NK-92 (cell line): ENCODE data around the gene PUSL1.

ENCODE experiments used
- DNase-seq: peaks from one replicate; lab custom pipeline; 2025; ENCODE audit not compliant: unreplicated experiment; lab: John Stamatoyannopoulos, UW

PUSL1 gene

DNA sequence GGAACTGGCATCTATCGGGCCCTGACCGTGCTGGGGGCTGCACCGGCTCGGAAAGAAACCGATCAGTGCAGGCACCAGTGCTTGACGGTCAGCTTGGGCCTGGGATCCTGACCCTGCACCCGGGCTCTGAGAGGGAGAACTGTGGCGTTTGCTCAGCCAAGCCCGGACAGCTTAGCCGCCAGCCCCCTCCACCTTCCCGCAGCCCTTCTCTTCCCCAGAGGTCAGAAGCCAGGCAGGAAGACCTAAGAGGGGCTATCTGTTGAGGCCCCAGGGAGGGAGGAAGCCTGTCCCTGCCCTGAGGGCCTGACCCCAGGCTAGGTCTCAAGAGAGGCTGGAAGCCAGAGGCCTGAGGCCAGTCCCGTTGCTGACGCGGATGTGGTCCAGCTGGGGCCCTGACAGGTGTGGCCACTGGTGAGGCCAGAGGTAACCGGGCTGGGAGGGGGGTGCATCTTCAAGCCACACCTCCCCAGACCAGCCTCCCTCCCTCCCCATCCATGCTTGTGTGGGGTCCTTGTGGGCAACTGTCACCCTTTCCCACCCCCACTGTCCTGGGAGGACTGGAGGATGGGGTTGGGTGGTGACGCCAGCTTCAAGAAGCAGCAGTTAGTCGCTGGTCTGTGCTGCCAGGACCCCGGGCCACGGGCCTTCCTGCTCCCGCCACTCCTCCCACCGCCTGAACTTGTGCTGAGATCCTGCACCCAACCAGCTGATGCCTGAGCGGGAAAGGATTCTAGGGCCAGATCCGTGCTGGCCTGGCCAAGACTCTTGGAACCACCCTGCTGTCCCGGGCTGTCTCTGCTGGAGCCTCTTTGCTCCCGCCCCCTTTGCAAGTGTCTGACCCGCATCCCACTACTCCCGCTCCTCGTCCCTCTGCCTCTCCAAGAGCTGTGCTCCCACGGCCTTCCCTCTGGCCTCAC, 43.4 kb downstream of the PUSL1 start:
- DNase-seq, result no peak

DNA sequence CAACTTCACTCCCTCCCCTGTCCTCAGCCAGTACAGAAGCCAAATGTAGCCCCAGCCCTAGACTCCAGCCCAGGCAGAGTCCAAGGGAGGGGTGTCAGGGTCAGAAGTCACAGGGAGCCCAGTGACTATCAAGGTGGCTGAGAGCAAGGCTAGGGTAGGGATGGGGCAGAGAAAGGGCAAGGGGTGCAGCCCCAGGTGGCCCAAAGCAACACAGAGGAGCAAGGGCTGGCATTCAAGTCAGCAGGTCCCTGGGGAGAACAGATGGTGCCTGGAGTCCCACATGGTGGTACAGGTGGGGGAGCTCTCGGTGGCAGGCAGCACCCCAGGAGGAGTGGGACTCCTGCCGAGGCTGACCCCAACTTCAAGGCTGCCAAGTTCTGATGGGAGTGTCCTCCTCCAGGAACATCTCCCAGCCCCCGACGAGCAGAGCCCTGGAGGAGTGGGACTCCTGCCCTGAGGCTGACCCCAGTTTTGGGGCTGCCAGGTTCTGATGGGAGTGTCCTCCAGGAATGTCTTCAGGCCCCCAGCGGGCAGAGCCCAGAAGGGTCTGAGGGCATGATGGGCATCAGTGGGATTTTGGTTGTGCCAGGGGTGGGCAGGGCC, 44.5 kb downstream of the PUSL1 start:
- DNase-seq, result no peak

DNA sequence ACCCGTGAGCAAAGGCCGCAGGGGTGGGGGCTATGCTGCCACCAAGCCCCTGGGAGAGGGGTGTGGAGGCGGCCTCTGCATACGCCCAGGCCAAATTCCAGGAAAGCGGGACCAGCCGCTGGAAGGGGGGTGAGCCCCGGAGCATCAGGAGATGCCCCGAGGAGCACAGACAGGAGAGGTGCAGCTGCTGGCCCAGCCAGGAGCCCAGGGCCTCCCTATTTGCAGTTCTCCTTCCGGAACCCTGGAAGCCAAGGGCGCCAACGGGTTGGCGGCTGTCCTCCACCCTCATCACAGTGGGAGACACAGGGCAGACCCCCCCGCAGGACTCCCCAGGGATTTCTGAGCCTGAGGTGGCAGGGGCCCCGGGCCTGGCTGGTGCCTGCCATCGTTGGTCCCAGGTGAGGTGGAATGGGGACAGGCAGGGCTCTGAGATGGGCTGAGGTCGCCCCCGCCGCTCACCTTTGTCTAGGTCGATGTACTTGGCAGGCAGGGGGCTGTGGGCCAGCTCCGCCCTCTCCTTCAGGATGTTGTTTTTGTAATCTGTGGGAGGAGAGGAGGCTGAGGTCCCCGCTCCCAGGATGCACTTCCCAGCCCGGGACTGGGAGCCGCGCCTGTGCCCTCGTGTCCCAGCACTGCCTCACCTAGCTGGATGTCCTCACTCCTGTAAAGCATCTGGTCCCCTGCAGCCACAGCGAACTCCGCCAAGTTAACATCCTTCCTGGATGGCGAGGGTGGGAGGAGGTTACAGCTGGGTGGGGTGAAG, 45.2 kb downstream of the PUSL1 start:
- no peak for DNase-seq

DNA sequence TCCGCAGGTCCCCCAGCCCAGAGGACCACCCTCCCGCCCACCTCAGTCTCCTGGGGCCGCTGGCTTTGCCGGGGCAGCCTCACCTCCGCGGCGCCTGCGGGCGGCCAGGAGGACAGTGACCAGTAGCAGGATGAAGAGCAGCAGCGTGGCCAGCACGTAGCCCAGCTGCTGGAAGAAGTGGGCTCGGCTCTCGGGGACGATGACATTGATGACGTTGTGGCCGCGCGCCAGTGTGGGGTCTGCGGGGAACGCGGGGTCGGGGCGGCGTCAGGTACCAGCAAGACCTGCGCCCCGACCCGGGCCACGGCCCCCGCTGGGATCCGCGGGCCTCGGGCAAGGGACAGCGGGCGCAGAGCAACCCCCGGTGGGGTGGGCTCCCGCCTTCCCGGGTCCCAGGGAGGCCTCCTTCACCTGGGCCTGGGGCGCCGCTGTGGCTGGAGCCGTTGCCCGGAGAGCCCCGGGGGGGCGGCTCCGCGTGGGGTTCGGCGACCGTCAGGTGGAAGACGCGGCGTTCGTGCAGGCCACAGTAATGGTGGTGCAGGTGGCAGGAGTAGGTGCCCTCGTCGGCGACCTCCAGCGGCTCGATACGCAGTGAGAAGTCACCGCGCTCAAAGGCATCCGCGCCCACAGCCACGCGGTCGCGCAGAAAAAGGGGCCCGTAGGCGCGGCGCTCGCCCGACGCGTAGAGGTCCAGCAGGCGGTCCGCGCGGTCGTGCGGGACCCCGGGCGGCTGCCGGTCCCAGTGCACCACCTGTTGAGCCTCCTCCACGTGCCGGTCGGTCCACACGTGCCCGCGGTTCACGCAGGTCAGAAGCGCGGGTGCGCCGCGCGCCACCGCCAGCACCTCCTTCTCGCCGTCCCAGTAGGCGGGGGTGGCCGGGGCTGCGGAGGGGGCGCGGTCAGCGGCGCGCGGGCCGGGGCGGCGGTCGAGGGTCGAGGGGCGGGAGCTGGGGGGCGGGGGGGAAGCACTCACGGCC, 46.2 kb downstream of the PUSL1 start:
- no peak for DNase-seq

DNA sequence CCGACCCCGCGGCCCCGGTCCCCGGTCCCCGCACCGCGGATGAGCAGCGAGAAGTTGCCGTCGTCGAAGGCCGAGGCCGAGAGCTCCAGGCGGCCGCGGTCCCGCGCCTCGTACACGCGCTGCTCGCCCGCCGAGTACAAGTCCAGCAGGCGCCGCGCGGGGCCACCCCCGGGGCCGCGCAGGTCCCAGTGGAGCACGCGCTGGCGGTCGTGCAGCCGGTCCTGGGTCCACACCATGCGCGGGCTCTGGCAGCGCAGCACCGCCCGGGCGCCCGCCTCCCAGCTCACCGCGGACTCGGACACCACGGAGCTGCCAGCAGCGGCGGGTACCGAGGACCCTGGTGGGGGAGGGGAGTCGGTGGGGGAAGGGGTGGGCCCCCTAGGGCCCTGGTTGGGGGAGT, 47.0 kb downstream of the PUSL1 start:
- no peak for DNase-seq

DNA sequence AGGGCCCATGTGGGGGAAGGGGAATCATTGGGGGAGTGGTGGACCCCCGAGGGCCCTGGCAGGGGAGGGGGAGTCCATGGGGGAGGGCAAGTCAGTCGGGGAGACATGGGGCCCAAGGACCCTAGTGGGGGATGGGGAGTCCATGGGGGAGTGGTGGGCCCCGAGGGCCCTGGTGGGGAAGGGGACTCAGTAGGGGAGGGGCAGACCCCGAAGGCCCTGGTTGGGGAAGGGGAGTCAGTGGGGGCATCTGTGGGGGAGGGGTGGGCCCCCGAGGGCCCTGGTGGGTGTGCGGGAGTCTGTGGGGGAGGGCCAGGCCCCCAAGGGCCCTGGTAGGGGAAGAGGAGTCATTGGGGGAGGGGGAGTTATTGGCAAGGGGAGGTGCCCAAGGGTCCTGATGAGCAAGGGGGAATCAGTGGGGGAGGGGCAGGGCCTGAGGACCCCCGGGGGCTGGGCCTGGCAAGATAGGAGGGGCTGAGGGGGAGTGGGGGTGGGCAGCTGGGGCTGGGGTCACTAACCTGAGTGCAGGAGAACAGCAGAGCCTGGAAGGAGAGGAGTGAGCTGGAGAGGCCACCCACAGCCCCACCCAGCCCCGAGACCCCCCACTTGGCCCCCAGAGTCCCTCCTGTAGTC, 47.9 kb downstream of the PUSL1 start:
- DNase-seq, result no peak

DNA sequence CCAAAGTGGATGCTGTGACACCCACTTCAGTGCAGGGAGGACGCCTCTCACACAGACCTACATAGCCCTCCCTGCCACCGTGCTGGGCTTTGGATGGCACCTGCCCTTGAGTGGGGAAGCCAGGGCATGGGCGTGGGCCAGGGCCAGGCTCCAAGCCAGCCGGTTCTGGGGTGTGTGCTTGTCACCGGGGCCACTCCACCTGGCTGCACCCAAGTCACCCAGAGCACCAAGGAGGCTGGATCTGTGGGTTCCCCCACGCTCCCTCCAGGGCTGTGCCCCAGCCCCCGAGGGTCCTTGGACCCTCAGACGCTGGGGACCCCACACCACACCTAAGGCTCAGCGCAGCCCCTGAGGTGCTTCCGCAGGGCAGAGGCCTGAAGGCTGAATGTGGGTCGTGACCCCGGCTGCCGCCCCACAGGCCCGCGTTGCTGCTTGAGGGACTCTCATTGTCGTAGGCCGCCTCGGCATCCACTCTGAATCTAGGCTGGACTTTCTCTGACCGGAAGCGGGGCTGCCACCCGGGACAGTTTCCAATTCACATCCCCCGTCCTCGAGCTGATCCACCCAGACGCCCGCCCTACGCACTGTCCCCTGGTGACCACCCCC, 48.5 kb downstream of the PUSL1 start:
- no peak for DNase-seq

DNA sequence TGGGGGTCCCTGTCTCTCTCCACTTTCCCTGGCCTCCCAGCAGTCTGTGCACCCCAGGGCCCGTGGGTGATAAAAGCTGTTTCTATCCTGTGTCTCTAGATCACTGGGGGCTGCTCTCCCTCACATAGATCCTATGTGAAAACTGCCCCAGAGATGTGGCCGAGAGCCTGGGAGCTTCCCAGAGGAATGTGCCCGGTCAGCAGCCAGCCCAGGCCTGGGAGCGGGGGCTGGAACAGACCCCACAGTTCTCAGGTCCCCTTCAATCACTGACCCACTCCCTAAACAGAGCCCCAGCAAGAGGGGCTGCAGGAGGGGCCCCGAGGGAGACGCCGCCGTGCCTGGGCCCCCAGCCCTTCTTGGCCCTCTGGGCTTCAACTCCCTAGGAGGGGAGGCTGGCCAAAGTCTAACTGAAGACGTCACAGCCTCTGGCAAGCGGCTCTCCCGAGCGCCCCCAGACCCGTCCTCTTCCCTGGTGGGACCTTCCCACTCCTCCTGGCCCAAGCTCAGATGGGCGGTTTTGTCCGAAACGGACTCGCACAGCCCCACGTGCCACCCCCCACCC, 49.6 kb downstream of the PUSL1 start:
- DNase-seq, result no peak

DNA sequence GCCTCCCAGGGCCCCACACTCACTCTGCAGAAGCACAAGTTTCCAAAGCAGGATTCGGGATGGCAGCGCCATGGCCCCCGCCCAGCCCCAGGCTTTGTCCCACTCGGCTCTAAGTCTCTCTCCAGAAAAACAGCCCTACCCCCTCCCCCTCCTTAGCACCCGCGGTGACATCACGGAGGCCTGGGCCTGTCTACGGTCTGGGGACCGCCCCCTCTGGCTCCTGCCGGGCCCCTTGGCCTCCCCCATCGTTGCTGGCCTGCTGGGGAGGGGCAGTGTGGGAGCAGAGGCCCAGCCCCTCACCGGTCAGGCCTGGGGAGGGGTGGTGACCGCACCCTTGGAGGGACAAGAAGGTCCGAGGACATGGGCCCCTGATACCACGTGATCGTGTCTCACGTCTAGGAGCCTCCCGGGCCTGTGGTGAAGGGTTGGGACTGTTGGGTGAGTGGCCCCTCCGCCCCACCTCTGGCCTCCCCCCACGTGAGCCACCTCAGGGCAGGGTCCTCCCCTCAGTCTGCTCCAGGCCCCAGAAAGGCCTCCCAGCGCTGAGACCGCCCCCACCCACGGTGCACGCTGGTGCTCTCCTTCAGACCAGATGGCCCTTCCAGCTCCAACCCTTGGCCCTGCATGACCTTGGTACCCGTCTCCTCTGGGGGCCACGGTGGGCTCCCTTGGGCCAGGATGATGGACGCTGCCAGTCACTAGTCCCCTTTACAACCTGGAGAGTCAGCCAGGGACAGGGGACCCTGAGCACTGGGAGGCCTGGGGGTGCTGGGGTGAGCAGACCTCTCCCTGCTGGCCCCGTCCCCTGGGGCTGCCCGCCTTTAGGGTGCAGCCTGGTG, 50.3 kb downstream of the PUSL1 start, which contains the start of gene MXRA8:
Gene MXRA8, minus strand, starts transcription at position 123 of the 839 bp plus-strand sequence. Its CDS starts 51 bp downstream, at position 72.
- DNase-seq, result no peak

DNA sequence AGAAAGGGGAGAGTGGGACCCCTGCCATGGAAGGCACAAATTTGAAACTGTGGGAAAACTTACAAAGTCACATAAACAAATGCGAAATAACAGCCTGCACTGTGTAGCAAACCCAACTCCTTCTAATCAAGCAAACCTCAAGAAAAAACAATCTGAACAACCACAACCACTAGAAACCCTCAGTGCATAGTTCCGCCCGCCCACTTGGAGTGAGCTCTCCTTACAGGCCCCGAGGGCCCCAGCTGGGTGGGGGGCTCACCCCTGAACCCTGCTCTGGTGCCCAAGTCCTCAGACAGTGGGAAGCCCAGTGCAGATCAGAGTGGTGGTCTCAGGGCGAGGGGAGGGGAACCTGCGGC, 50.9 kb downstream of the PUSL1 start:
- DNase-seq, result no peak

DNA sequence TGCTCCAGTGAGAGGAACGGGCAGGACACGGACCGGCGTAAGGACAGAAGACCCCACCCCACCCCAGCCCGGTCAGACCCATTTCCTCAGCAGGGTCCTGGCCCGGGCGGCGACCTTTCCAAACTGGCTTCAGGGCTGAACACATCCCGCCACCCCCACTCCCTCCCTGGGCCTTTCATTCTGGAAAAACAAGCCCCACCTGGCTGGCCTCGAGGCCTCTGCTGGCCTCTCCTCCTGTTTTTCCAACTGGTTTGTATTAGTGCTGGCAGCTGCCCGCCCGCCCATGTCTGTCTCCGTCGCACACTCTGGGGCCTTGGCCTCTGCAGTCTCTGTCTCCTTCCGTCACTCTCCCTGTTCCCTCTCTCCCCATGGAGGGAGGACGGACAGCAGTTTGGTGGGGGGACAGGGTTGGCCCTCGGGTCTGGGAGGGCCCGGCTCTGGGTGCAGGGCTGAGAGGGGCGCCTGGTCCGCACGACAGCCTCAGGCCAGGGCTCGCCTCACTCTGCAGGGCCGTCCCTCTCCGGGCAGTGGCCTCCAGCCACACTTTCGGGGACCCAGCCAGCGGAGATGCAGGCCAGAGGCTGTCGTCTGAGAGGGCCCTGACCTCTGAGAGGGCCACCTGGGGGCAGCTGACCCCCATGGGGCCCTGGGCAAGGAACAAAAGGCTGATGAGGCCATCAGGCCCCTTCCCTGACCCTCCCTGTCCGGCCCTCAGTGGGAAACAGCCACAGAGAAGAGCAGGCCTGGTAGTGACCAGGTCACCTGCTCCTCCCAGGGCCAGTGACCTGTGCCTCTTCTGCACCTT, 51.5 kb downstream of the PUSL1 start:
- no peak for DNase-seq

DNA sequence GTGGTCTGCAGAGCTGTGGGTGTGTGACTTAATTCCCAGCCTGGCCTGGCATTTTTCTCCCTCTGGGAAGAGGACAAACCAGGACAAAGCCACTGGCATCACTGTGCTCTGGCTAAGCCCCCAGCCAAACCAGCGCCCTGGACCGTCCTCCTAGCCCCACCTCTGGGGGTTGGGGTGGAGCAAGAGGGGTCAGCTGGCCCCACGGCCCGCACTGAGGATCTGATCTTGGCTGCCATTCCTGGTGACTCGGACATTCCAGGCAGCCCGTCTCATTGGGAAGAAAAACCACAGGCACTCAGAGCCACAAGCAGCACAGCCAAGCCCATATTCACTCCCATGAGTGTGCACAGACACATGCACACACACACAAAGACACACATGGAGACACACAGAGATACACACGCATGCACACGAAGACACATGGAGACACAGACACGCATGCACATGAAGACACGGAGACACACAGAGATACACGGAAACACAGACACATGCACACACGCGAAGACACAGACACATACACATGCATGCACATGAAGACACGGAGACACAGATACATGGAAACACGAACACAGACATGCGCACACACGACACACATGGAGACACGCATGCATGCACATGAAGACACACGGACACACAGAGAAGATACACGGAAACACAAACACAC, 52.2 kb downstream of the PUSL1 start:
- no peak for DNase-seq
